Activated T-cell treated with anti-CD3 and anti-CD28 coated beads, Interleukin-2, amount 50 U/mL, for 4 hours (primary cell): Measurements from ENCODE around the gene LPXN. TPM values are rescaled to one million over a fixed set of nuclear protein-coding genes. Genes with fewer than 3 reads are reported as not detected.

Experiments used
- ATAC-seq, 2 donors: fragments of 200-7000 bp; cut with Tn5 transposase; one replicate each; pipeline ENCODE4 v1.10.0; 2021
- DNase-seq: peaks from one replicate; pipeline ENCODE4 v3.0.0-alpha.2; 2020
- H3K27me3 Mint-ChIP-seq: one replicate; pipeline ENCODE4 v1.8.0; 2021; ENCODE audit warnings: low read depth, mixed read lengths
- H3K36me3 Mint-ChIP-seq: one replicate; pipeline ENCODE4 v1.8.0; 2022; ENCODE audit warnings: mixed read lengths; ENCODE audit not compliant: insufficient read depth
- H3K4me1 Mint-ChIP-seq: one replicate; pipeline ENCODE4 v1.8.0; 2021; ENCODE audit warnings: low read depth, mixed read lengths
- H3K4me3 Mint-ChIP-seq: one replicate; pipeline ENCODE4 v1.8.0; 2021; ENCODE audit warnings: mild to moderate bottlenecking, moderate library complexity, mixed read lengths
- H3K9me3 Mint-ChIP-seq: one replicate; pipeline ENCODE4 v1.8.0; 2021; ENCODE audit warnings: mixed read lengths
- total RNA-seq, 3 donors: library from RNA; stranded (reverse); gene quantifications; one replicate each; pipeline ENCODE4 v1.2.1, GENCODE V29; 2021

The LPXN gene
- total RNA-seq, 3 donors from 2014 or later: 102 to 116 (median 115) TPM

DNA sequence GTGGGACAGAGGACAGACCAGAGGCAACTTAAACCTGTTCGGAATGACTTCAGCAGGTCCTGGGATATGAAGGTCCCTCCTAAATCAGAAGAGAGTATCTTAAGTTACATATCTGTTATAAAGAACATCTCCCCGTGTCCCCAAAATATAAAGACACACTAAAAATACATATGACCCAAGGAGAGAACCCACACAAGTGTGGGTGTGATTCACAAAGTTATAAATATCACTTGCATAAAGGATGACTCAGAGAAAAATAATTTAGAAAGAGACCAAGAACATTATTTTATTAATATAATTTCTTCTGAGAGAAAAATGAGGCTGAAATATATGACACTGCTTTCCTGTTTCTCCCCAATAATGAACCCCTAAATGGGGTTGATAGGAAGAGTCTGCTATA lies 82.0 kb downstream of the LPXN start:
- Mint-ChIP-seq H3K27me3 (no peaks in the 10 kb centered on the region), H3K4me1 (peaks cover 20% of the 10 kb centered on the region), H3K4me3 (no peak overlapping the region), H3K36me3 (no peaks in the 10 kb centered on the region), H3K9me3 (no peaks in the 10 kb centered on the region)
- ATAC-seq (no peak), DNase-seq (no peak)

DNA sequence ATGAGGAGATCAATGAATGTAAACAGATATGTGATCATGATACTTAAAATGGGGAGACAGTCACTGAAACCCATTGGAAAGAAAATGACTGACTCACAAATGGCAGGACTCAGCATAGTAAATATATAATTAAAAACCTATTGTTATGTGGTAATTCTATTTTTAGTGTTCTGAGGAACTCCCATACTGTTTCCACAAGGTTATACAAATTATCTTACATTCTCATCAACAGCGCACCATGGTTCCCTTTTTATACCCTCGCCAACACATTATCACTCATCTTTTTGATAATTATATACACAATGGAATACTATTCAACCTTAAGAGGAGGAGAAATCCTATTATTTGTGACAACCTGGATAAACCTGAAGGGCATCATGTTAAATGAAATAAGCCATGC lies 84.8 kb downstream of the LPXN start:
- no peaks in the 10 kb centered on the region for H3K27me3 Mint-ChIP-seq

DNA sequence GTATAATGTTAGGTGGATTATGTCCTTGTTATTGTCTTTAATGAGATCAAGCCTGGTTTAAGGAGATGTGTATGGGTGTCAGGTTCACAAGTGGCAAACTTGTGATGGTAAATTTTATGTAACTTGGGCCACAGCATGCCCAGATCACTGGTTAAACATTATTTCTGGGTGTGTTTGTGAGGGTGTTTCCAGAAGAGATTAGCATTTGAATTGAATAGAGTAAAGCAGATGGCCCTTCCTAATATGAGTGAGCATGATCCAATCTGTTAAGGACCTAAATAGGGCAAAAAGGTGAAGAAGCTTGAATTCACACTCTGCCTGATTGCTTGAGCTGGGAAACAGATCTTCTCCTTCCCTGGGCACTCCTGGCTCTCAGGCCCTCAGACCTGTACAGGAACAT lies 88.5 kb downstream of the LPXN start:
- H3K27me3 Mint-ChIP-seq: peaks cover 2% of the 10 kb centered on the region
- ATAC-seq (no peak), DNase-seq (no peak)
- no peaks in the 10 kb centered on the region for H3K36me3 Mint-ChIP-seq
- no peaks in the 10 kb centered on the region for H3K4me1 Mint-ChIP-seq
- H3K9me3 Mint-ChIP-seq: peaks cover 3% of the 10 kb centered on the region
- no peak overlapping the region for H3K4me3 Mint-ChIP-seq

More for the DNA sequence above, 84.8 kb downstream of the LPXN start:
- peaks cover 6% of the 10 kb centered on the region for H3K4me1 Mint-ChIP-seq
- no peak for ATAC-seq
- no peaks in the 10 kb centered on the region for H3K36me3 Mint-ChIP-seq
- peaks cover 3% of the 10 kb centered on the region for H3K9me3 Mint-ChIP-seq
- no peak for DNase-seq
- no peak overlapping the region for H3K4me3 Mint-ChIP-seq

DNA sequence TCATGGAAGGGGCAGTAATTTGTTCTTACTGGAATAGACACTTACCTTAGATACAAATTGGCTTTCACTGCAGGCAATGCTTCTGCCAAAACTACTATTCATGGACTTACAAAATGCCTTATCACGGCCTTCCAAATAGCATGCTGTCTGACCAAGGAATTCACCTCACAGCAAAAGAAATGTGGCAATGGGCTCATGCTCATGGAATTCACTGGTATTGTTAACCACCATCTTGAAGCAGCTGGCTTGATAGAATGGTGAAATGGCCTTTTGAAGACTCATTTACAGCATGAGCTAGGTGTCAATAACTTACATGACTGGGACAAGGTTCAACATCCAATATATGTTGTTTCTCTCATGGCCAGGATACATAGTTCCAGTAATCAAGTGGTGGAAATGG lies 89.7 kb downstream of the LPXN start:
- ATAC-seq (no peak), DNase-seq (no peak)
- Mint-ChIP-seq H3K36me3 (no peaks in the 10 kb centered on the region), H3K27me3 (peaks cover 2% of the 10 kb centered on the region), H3K4me1 (no peaks in the 10 kb centered on the region), H3K4me3 (no peak overlapping the region), H3K9me3 (peaks cover 3% of the 10 kb centered on the region)

Other genes with a start within 250 kb of the LPXN start
- gene OR5B17, start 216.8 kb downstream of the LPXN start, total RNA-seq: not detected
- not detected for gene OR5B3, start 169.0 kb downstream of the LPXN start, total RNA-seq
- gene OR5B2, start 147.7 kb downstream of the LPXN start, total RNA-seq: not detected
- gene OR5B12, start 133.6 kb downstream of the LPXN start, total RNA-seq: not detected
- not detected for gene OR5B21, start 67.8 kb downstream of the LPXN start, total RNA-seq
- 10 to 100 TPM; 54.8 to 60.4 (median 54.9) TPM for gene ZFP91, start 3.2 kb upstream of the LPXN start, total RNA-seq
- gene CNTF, start 46.8 kb upstream of the LPXN start, total RNA-seq: 1 to 10 TPM; 3.5 to 4.3 (median 3.6) TPM
- not detected for gene GLYAT, start 156.1 kb upstream of the LPXN start, total RNA-seq